Stomach smooth muscle (tissue), 2 donors: Measurements from ENCODE around the gene EFCAB11.
"Not testable (repeated sequence)": the region's sequence is repeated elsewhere in the genome, so short reads cannot be mapped to it uniquely, and the experiment has no call there.

Experiments
- H3K27ac ChIP-seq: one replicate; pipeline ENCODE4 v1.7.0; 2013; ENCODE audit warnings: mild to moderate bottlenecking, low read length, inconsistent platforms
- H3K27me3 ChIP-seq, 2 donors: one replicate each; pipeline ENCODE4 v1.7.0; 2013; ENCODE audit warnings: low read length in 2 of 2; ENCODE audit not compliant: insufficient read depth in 2 of 2, control insufficient read depth in 1 of 2
- H3K36me3 ChIP-seq, 2 donors: one replicate each; pipeline ENCODE4 v1.7.0; 2013; ENCODE audit warnings: low read length in 2 of 2; ENCODE audit not compliant: control insufficient read depth in 2 of 2, insufficient read depth in 2 of 2
- H3K4me1 ChIP-seq: one replicate; pipeline ENCODE4 v1.7.0; 2013; ENCODE audit warnings: low read length; ENCODE audit not compliant: control insufficient read depth, insufficient read depth
- H3K4me3 ChIP-seq, 2 donors: one replicate each; pipeline ENCODE4 v1.7.0; 2013; ENCODE audit warnings: low read length in 2 of 2
- H3K9ac ChIP-seq, 2 donors: one replicate each; pipeline ENCODE4 v1.7.0; 2013; ENCODE audit warnings: low read length in 2 of 2, mild to moderate bottlenecking in 1 of 2
- H3K9me3 ChIP-seq, 2 donors: one replicate each; pipeline ENCODE4 v1.7.0; 2013; ENCODE audit warnings: low read length in 2 of 2; ENCODE audit not compliant: control insufficient read depth in 2 of 2
- donor health status: healthy.
- donor health status: Pancreatic carcinoma.

EFCAB11 gene

GRCh38 chr14:89910691-89911009 is 43.9 kb downstream of the EFCAB11 start:
- H3K9me3 ChIP-seq, result no peaks in the 10 kb centered on the region
- no peak overlapping the region for H3K4me3 ChIP-seq
- H3K27me3 ChIP-seq, result no peaks in the 10 kb centered on the region
- H3K27ac ChIP-seq, result no peak overlapping the region
- H3K9ac ChIP-seq, result no peak overlapping the region
- H3K36me3 ChIP-seq, result no peaks in the 10 kb centered on the region
- peaks cover 20% of the 10 kb centered on the region for H3K4me1 ChIP-seq

GRCh38 chr14:89909586-89909985 is 44.9 kb downstream of the EFCAB11 start:
- Histone ChIP-seq H3K9me3 (no peaks in the 10 kb centered on the region), H3K27me3 (no peaks in the 10 kb centered on the region), H3K36me3 (no peaks in the 10 kb centered on the region), H3K4me3 (no peak overlapping the region), H3K9ac (no peak overlapping the region), H3K4me1 (peaks cover 20% of the 10 kb centered on the region), H3K27ac (no peak overlapping the region)

GRCh38 chr14:89908712-89909450 is 45.6 kb downstream of the EFCAB11 start:
- no peaks in the 10 kb centered on the region for H3K36me3 ChIP-seq
- no peaks in the 10 kb centered on the region for H3K9me3 ChIP-seq
- no peaks in the 10 kb centered on the region for H3K27me3 ChIP-seq
- H3K4me3 ChIP-seq, result no peak overlapping the region
- no peak overlapping the region for H3K9ac ChIP-seq
- no peak overlapping the region for H3K27ac ChIP-seq
- H3K4me1 ChIP-seq, result peaks cover 20% of the 10 kb centered on the region

DNA sequence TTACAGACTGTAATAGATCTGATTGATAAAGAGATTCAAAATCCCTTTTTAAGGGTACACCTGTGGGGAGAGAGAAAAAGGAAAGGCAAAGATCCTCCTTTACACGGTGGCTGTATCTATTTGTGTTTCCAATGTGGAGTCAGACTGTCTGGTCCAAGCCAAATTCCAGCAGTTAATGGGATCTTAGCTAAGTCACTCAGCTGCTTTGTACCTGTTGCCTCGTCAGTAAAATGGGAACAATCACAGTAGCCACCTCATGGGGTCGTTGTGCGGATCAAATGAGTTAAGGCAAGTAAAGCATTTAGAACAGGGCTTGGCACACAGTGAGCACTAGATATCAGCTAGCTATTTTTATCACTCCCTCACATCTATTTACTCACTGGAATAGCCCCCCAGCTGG is 46.9 kb downstream of the EFCAB11 start:
- Histone ChIP-seq H3K27me3 (no peaks in the 10 kb centered on the region), H3K4me3 (no peak overlapping the region), H3K4me1 (peaks cover 15% of the 10 kb centered on the region), H3K27ac (no peak overlapping the region), H3K36me3 (no peaks in the 10 kb centered on the region), H3K9me3 (no peaks in the 10 kb centered on the region), H3K9ac (no peak overlapping the region)

- H3K27ac ChIP-seq, result no peak overlapping the region
- H3K27me3 ChIP-seq, result no peaks in the 10 kb centered on the region
- H3K4me3 ChIP-seq, result no peak overlapping the region
- no peaks in the 10 kb centered on the region for H3K9me3 ChIP-seq
- peaks cover 4% of the 10 kb centered on the region for H3K4me1 ChIP-seq
- no peaks in the 10 kb centered on the region for H3K36me3 ChIP-seq
- no peak overlapping the region for H3K9ac ChIP-seq
Measured at GRCh38 chr14:89906000-89906399, 48.5 kb downstream of the EFCAB11 start.

DNA sequence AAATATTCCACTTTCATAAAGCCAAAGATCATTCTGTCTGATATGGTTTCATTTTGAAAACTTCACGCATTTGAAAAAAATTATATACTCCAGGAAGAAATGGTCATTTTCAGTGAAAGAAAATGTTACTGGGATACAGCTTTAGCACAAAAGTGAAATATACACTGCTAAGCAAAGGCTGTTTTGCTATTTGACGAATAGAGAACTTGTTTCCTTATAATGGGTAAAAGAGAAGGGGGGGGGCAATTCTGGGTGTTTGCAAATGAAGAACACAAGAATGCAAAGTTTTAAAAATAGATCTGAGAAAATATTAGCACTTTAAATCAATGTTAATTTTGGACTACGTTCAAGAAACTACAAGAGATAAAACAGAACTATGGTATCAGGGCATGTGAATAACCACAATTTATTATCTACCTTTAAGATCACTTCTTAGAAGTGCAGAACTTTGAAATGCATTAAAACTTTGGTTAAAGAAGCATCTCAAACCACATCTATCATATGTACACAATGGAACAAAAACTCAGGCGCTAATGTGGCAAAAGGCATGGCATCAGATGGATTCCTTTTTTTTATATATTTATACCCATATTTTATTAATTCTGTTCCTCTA is 51.1 kb downstream of the EFCAB11 start:
- H3K36me3 ChIP-seq, result no peaks in the 10 kb centered on the region
- no peak overlapping the region for H3K4me3 ChIP-seq
- H3K27ac ChIP-seq, result no peak overlapping the region
- H3K9ac ChIP-seq, result no peak overlapping the region
- H3K9me3 ChIP-seq, result no peaks in the 10 kb centered on the region
- H3K27me3 ChIP-seq, result no peaks in the 10 kb centered on the region
- no peaks in the 10 kb centered on the region for H3K4me1 ChIP-seq

GRCh38 chr14:89902881-89903280 is 51.6 kb downstream of the EFCAB11 start:
- no peak overlapping the region for H3K4me3 ChIP-seq
- H3K27me3 ChIP-seq, result no peaks in the 10 kb centered on the region
- H3K27ac ChIP-seq, result no peak overlapping the region
- no peaks in the 10 kb centered on the region for H3K4me1 ChIP-seq
- no peaks in the 10 kb centered on the region for H3K9me3 ChIP-seq
- no peak overlapping the region for H3K9ac ChIP-seq
- H3K36me3 ChIP-seq, result no peaks in the 10 kb centered on the region

- Histone ChIP-seq H3K9ac (no peak overlapping the region), H3K4me1 (no peaks in the 10 kb centered on the region), H3K36me3 (no peaks in the 10 kb centered on the region), H3K4me3 (no peak overlapping the region), H3K27ac (no peak overlapping the region), H3K9me3 (no peaks in the 10 kb centered on the region), H3K27me3 (no peaks in the 10 kb centered on the region)
Measured at GRCh38 chr14:89900802-89901201, 53.7 kb downstream of the EFCAB11 start.

DNA sequence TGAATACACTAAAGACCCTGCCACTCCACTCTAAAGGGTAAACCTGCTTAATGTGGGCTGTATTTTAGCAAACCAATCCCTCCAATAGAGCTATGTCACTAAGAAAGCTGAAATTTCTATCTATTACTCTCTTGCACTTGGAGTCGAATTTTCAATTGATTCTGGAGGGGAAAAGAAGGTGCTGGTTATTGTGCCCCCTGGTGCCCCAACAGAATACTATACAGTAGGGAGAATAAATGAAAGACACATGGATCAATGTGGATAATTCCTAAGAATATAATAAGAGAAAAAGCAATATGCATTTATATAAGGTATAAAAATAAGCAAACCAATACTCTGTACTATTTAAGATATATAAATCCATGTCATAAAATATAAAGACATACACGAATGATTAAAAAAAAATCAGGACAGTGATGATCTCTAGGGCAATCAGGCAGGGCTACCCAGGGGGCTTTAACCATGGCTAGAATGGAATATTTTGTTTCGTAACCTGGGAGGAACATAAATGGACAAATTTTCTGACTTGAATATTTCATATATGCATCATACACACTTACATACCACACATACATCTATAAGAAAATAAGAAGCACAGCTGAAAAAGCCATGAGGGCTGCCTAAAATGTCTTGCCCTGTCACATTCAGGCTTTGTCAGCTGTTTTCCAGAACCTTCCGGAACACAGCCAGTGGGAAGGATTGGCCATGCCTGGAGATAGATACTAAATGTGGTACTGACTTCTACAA is 54.4 kb downstream of the EFCAB11 start:
- Histone ChIP-seq H3K9ac (no peak overlapping the region), H3K27ac (no peak overlapping the region), H3K27me3 (no peaks in the 10 kb centered on the region), H3K4me3 (no peak overlapping the region), H3K36me3 (no peaks in the 10 kb centered on the region), H3K4me1 (no peaks in the 10 kb centered on the region), H3K9me3 (no peaks in the 10 kb centered on the region)

GRCh38 chr14:89899291-89899690 is 55.2 kb downstream of the EFCAB11 start:
- H3K36me3 ChIP-seq, result no peaks in the 10 kb centered on the region
- H3K4me1 ChIP-seq, result no peaks in the 10 kb centered on the region
- H3K9me3 ChIP-seq, result no peaks in the 10 kb centered on the region
- H3K27me3 ChIP-seq, result no peaks in the 10 kb centered on the region
- no peak overlapping the region for H3K27ac ChIP-seq
- H3K4me3 ChIP-seq, result no peak overlapping the region
- no peak overlapping the region for H3K9ac ChIP-seq

- not testable (repeated sequence) for H3K9me3 ChIP-seq, H3K4me3 ChIP-seq, H3K27ac ChIP-seq, H3K36me3 ChIP-seq, H3K27me3 ChIP-seq, H3K4me1 ChIP-seq, H3K9ac ChIP-seq
Measured at GRCh38 chr14:89893388-89893787, 61.1 kb downstream of the EFCAB11 start.
